Loucy (cell line): ENCODE data around the gene C22orf39.
"Not testable (repeated sequence)": the region's sequence is repeated elsewhere in the genome, so short reads cannot be mapped to it uniquely, and the experiment has no call there.

ENCODE experiments used
- H2AFZ ChIP-seq: fragments of 200-600 bp; sonication (generic); 2 replicates; pipeline ENCODE4 v1.6.0; 2016; ENCODE audit warnings: antibody characterized with exemption, mild to moderate bottlenecking, low read length, moderate library complexity
- H3F3A ChIP-seq: fragments of 200-600 bp; 2 replicates; pipeline ENCODE4 v1.6.0; 2016; ENCODE audit warnings: antibody characterized with exemption, low read depth, mild to moderate bottlenecking
- H3K27me3 ChIP-seq: fragments of 200-600 bp; sonication (generic); 2 replicates; pipeline ENCODE4 v1.6.1; 2014; ENCODE audit warnings: low read length, mild to moderate bottlenecking; ENCODE audit not compliant: insufficient read depth, poor library complexity, severe bottlenecking
- H3K36me3 ChIP-seq: fragments of 200-600 bp; sonication (generic); 2 replicates; pipeline ENCODE4 v1.6.1; 2016; ENCODE audit warnings: low read length; ENCODE audit not compliant: insufficient read depth
- H3K4me1 ChIP-seq: fragments of 200-600 bp; sonication (generic); 2 replicates; pipeline ENCODE4 v1.5.1; 2014; ENCODE audit warnings: low read length, mild to moderate bottlenecking; ENCODE audit not compliant: insufficient read depth, poor library complexity, severe bottlenecking
- H3K4me2 ChIP-seq: fragments of 200-600 bp; sonication (generic); 2 replicates; pipeline ENCODE4 v1.6.0; 2014; ENCODE audit warnings: antibody characterized with exemption, low read length, low read depth, mild to moderate bottlenecking; ENCODE audit not compliant: poor library complexity, severe bottlenecking
- H3K4me3 ChIP-seq: fragments of 200-600 bp; sonication (generic); 2 replicates; pipeline ENCODE4 v1.5.1; 2014; ENCODE audit warnings: low read length, mild to moderate bottlenecking, mixed read lengths; ENCODE audit not compliant: poor library complexity, severe bottlenecking
- H3K79me2 ChIP-seq: fragments of 200-600 bp; sonication (generic); 2 replicates; pipeline ENCODE4 v1.6.1; 2014; ENCODE audit warnings: low read length; ENCODE audit not compliant: insufficient read depth
- H3K9ac ChIP-seq: fragments of 200-600 bp; sonication (generic); 2 replicates; pipeline ENCODE4 v1.6.0; 2014; ENCODE audit warnings: mild to moderate bottlenecking, low read depth, low read length, moderate library complexity; ENCODE audit not compliant: poor library complexity, severe bottlenecking
- H3K9me2 ChIP-seq: fragments of 200-600 bp; sonication (generic); replicated peaks from 2 replicates; pipeline ENCODE4 v1.6.1; 2016; ENCODE audit warnings: low read depth, low read length, mixed read lengths
- H3K9me3 ChIP-seq: fragments of 200-600 bp; sonication (generic); 2 replicates; pipeline ENCODE4 v1.6.1; 2014; ENCODE audit warnings: mild to moderate bottlenecking, antibody characterized with exemption, low read length, low read depth; ENCODE audit not compliant: insufficient read depth
- H4K20me1 ChIP-seq: fragments of 200-600 bp; sonication (generic); 2 replicates; pipeline ENCODE4 v1.6.0; 2014; ENCODE audit warnings: antibody characterized with exemption, low read length, mild to moderate bottlenecking; ENCODE audit not compliant: insufficient read depth, poor library complexity, severe bottlenecking
- EZH2phosphoT487 ChIP-seq: fragments of 200-600 bp; IDR thresholded peaks from 2 replicates; pipeline ENCODE4 v1.6.1; 2018; ENCODE audit warnings: antibody characterized with exemption, mild to moderate bottlenecking, moderate library complexity, borderline replicate concordance
- TF ChIP-seq, protein P1 (sequence below): fragments of 200-600 bp; sonication (generic); conservative IDR thresholded peaks from 2 replicates; pipeline ENCODE4 v1.5.1; 2014; ENCODE audit warnings: mild to moderate bottlenecking, antibody characterized with exemption, low read length

Gene C22orf39

GRCh38 chr22:19438298-19438697, 9.2 kb downstream of the C22orf39 start:
- H3K9ac ChIP-seq, result no peak overlapping the region
- peaks cover 7% of the 10 kb centered on the region for H4K20me1 ChIP-seq
- no peak for TF ChIP-seq EZH2phosphoT487
- TF ChIP-seq, protein P1, sequence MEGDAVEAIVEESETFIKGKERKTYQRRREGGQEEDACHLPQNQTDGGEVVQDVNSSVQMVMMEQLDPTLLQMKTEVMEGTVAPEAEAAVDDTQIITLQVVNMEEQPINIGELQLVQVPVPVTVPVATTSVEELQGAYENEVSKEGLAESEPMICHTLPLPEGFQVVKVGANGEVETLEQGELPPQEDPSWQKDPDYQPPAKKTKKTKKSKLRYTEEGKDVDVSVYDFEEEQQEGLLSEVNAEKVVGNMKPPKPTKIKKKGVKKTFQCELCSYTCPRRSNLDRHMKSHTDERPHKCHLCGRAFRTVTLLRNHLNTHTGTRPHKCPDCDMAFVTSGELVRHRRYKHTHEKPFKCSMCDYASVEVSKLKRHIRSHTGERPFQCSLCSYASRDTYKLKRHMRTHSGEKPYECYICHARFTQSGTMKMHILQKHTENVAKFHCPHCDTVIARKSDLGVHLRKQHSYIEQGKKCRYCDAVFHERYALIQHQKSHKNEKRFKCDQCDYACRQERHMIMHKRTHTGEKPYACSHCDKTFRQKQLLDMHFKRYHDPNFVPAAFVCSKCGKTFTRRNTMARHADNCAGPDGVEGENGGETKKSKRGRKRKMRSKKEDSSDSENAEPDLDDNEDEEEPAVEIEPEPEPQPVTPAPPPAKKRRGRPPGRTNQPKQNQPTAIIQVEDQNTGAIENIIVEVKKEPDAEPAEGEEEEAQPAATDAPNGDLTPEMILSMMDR, result no peak
- H3K9me3 ChIP-seq, result no peaks in the 10 kb centered on the region
- peaks cover 4% of the 10 kb centered on the region for H3K4me1 ChIP-seq
- H3F3A ChIP-seq, result no peaks in the 10 kb centered on the region
- peaks cover 12% of the 10 kb centered on the region; the same call in 1 of the 2 replicates for H3K36me3 ChIP-seq
- no peak overlapping the region for H3K4me2 ChIP-seq
- peaks cover 30% of the 10 kb centered on the region for H3K79me2 ChIP-seq
- H3K27me3 ChIP-seq, result no peaks in the 10 kb centered on the region
- H3K9me2 ChIP-seq, result no peaks in the 10 kb centered on the region
- no peak overlapping the region for H3K4me3 ChIP-seq
- no peak overlapping the region for H2AFZ ChIP-seq

- not testable (repeated sequence) for H3K4me2 ChIP-seq, H2AFZ ChIP-seq, H3K4me3 ChIP-seq, H3K4me1 ChIP-seq, H4K20me1 ChIP-seq, H3F3A ChIP-seq, H3K9ac ChIP-seq, H3K9me3 ChIP-seq, H3K27me3 ChIP-seq, H3K9me2 ChIP-seq
- H3K79me2 ChIP-seq, result peaks cover 23% of the 10 kb centered on the region
- H3K36me3 ChIP-seq, result peaks cover 12% of the 10 kb centered on the region; the same call in 1 of the 2 replicates
Measured at GRCh38 chr22:19436444-19437161, 10.9 kb downstream of the C22orf39 start.

GRCh38 chr22:19434829-19435580, 12.5 kb downstream of the C22orf39 start:
- peaks cover 12% of the 10 kb centered on the region for H4K20me1 ChIP-seq
- H3K9me2 ChIP-seq, result no peaks in the 10 kb centered on the region
- H3K9ac ChIP-seq, result no peak overlapping the region
- no peak overlapping the region for H2AFZ ChIP-seq
- H3K4me2 ChIP-seq, result no peak overlapping the region
- no peak overlapping the region for H3K4me3 ChIP-seq
- no peaks in the 10 kb centered on the region for H3F3A ChIP-seq
- TF ChIP-seq, protein P1, result no peak
- TF ChIP-seq EZH2phosphoT487, result no peak
- H3K4me1 ChIP-seq, result peaks cover 13% of the 10 kb centered on the region
- H3K27me3 ChIP-seq, result no peaks in the 10 kb centered on the region
- no peaks in the 10 kb centered on the region for H3K9me3 ChIP-seq
- peaks cover 26% of the 10 kb centered on the region for H3K79me2 ChIP-seq
- H3K36me3 ChIP-seq, result peaks cover 12% of the 10 kb centered on the region; the same call in 1 of the 2 replicates
